IPS-18c (cell line): ENCODE results near the gene DENND5A.

Experiments
- H3K4me3 ChIP-seq: 2 replicates; pipeline ENCODE4 v1.7.0; 2013; ENCODE audit warnings: low read depth, mild to moderate bottlenecking, low read length, moderate library complexity; ENCODE audit not compliant: insufficient read depth
- H3K9me3 ChIP-seq: one replicate; pipeline ENCODE4 v1.6.1; 2013; ENCODE audit warnings: mild to moderate bottlenecking, low read length, moderate library complexity; ENCODE audit not compliant: control insufficient read depth, insufficient read depth

DENND5A gene

DNA sequence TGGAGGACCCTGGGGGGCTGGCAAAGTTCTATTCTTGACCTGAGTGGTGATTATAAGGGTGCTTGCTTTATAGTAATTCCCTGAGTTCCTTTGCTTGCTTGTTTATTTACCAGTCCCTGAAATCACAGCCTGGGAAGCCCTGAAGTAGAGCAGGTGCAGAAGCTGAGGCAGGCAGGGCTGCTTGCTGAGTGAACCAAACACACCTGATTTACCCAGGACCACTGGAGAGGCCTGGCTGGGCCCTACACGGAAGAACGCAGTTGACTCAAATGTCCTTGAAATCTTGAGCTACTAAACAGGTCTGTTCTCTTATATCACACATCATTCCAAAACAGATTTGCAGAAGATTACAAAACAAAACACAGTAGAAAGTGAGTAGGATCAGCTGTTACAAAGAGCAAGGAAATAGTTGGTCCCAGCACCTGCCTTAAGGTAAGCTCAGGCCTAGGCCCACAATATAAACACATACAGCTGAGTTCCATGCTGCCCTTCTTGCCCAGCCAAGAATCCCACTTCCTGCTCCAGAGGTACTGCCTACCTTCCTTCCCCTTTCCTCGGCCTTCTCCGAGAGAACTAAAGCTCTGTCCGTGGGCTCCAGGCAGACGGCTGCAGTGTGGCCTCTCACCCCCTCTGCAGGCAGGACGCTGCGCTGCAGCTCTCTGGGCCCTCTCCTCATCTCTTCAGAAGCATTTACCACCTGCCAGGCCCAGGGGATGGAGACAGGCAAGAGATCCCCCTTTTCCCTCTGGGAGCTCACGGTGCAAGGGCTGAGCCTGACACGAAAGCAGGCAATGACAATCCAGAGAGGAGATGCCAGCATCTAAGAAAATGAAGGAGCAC, 127.6 kb downstream of the DENND5A start:
- Histone ChIP-seq H3K9me3 (no peaks in the 10 kb centered on the region), H3K4me3 (no peak overlapping the region)

DNA sequence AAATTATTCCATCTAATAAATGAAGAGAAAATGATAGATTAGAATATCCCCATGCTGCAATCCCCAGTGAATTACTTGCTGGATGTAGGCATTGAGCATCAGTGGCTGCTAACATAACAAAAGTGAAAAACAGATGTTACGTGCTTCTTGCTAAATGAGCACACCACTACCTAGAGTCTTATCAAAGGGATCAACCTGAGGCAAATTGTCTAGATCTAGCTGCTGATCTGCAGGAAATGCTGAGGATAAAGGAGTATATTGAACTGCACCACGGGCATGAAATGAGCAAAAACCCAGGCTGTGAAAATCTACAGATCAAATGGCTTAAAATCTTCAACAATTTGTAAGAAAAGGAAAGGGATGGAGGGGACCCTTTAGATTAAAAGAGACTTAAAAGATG, 128.4 kb downstream of the DENND5A start:
- no peaks in the 10 kb centered on the region for H3K9me3 ChIP-seq
- no peak overlapping the region for H3K4me3 ChIP-seq

DNA sequence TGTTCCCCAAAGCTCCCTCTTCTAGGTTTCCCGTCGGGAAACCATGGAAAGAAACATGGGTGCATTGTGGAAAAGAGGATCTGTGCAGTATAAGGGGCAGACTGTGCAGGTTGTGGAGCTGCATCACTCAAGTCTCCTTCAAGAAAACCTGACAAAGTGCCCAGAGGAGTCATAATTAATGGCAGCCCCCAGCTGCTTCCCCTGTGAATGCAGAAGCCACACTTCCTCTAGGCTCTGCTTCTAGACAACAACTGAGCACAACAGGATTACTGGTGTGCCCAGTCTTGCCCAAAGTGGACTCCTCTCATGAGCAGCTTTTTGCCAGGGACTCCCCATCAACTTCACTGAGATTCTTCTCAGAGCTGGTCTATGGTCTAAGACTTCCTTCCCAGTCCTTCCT, 131.2 kb downstream of the DENND5A start:
- no peak overlapping the region for H3K4me3 ChIP-seq
- no peaks in the 10 kb centered on the region for H3K9me3 ChIP-seq

DNA sequence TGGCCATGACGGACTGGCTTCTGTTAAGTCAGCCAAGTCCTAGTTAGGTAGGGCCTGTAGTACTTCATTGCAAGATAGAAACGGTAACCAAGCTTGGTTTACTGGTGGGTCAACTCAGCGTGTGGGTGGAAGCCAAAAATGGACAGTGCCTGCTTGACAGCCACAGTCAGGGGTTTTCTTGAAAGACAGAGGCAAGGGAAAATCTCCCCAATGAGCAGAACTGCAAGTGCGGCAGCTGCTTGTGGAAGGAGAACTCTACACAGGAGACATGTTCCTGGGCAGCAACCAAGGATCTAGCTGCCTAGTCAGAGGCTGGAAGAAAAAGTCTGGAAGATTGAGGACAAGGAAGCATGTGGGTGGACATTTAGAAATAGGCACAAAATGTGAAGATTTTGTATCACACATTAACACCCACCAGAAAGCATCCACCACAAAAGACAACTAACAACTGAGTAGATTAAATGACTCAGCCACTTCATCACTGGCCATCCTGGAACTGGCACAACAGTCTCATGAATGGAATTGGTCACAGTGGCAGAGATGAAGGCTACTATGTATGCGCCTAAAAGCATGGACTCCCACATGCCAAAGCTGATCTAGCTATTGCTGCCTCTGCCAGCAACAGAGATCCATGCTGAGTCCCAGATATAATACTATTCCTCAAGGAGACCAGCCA, 132.8 kb downstream of the DENND5A start:
- no peaks in the 10 kb centered on the region for H3K9me3 ChIP-seq
- no peak overlapping the region for H3K4me3 ChIP-seq

DNA sequence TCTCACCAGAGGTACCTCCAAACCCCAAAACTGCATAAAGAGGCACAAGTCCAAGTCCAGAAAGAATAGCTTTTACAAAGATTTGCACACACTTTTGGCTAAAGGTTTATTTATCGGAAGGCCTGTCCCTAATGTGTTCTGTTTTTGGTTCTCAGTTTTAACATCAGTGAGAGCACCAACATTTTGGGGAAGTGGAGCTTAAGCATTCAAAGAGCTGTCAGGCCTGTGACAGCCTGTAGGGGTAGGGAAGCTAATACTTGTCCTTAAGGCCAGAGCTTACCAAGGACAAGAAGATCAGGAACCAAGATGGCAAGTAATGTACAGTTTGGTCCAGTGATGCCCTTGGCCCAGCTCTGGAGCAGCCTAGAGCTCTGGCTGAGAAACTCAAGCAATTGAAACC, 134.9 kb downstream of the DENND5A start:
- no peak overlapping the region for H3K4me3 ChIP-seq
- H3K9me3 ChIP-seq: no peaks in the 10 kb centered on the region

GRCh38 chr11:9126636-9127035, 138.5 kb downstream of the DENND5A start:
- Histone ChIP-seq H3K4me3 (no peak overlapping the region), H3K9me3 (no peaks in the 10 kb centered on the region)

GRCh38 chr11:9125185-9125886, 139.8 kb downstream of the DENND5A start:
- H3K4me3 ChIP-seq: no peak overlapping the region
- H3K9me3 ChIP-seq: no peaks in the 10 kb centered on the region

DNA sequence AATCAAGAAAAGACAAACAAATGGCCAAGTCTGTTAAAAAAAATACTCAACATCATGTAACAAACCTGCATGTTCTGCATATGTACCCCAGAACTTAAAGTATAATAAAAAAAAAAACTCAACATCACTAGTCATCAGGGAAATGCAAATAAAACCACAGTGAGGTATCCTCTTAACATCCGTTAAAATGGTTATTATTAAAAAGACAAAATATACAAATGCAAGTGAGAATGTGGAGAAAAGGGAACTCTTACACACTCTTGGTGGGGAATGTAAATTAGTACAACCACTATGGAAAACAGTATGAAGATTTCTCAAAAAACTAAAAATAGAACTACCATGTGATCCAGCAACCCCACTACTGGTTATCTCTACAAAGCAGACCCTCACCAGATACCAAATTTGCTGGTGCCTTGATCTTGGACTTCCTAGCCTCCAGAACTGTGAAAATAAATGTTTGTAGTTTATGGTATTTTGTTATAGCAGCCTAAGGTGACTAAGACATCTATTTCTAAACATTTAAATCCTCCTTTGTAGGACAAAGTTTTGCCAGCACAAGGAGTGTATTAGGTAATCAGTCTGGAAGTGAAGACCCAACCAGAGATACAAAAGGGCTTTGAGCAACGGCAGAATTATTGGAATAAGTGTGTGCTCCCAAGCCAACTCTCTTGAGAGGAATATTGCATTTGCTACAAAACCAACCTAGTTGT, 141.4 kb downstream of the DENND5A start:
- Histone ChIP-seq H3K4me3 (no peak overlapping the region), H3K9me3 (no peaks in the 10 kb centered on the region)

GRCh38 chr11:9121469-9121796, 143.7 kb downstream of the DENND5A start:
- no peaks in the 10 kb centered on the region for H3K9me3 ChIP-seq

DNA sequence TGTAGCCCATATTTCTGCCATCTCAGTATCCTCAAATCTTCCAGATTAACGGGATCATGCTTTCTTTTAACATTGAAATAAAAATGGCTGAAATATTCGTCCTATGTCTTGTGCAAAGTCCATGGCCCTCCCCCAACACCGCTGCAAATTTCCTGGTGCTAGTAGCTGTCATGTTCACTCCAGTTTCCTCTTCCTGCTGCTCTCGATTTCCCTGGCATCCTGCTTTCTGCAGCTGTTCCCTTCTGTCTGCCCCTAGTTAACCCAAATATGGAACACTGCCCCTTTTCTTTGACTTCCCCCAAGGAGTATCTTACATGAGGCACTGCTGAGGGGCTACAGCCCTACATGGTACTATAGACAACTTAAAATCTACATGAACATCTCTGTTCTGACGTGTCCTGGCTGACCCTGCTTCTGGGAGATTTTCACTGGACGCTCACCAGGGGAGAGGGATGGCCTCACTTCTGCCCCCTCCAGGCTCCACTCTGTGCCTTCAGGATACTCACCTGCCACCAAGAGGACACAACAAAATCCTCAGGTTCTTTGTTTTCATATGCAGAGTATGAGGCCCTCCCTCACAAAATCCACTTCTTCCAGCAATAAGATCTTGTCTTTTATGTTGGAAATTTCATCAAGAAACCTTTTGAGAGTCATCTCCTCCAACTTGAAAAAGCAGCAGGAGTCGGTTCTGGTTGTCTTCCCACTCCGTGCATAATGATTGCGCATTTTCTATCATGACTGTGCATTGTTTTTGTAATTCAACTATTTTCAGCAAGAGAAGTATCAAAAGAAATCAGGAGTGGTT, 144.3 kb downstream of the DENND5A start:
- H3K4me3 ChIP-seq: no peak overlapping the region
- H3K9me3 ChIP-seq: no peaks in the 10 kb centered on the region

More at GRCh38 chr11:9121469-9121796, 143.7 kb downstream of the DENND5A start:
- no peak overlapping the region for H3K4me3 ChIP-seq

DNA sequence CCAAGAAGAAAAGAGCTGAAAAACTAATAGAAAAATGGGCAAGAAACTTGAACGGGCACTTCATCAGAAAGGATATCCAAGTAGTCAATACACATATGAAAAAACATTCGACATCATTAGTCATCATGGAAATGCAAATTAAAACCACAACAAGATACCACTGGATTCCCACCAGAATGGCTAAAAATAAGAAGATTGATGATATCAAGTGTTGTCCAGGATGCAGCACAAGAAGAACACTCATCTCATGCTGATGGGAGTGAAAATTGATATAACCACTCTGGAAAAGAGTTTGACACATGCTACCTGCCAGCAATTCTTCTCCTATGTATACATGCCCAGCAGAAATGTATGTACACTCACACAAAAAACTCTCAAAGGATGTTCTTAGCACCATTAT, 146.9 kb downstream of the DENND5A start:
- H3K9me3 ChIP-seq: no peaks in the 10 kb centered on the region

DNA sequence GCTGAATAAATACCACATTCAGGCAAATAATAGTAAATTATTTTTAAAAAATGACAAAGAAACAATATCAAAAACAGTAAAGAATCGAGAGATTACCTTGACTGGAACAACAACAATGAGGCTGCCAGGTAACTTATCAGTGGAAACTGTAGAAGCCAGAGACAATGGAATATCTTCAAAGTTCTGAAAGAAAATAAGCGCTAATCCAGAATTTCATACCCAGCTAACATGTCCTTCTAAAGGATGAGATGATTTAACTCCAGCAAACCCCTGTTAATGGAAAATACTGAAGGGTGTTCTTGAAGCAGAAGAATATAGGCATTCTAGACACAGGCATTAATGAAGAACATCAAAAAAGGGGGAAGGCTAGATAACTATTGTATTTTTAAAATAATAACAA, 153.1 kb downstream of the DENND5A start:
- H3K9me3 ChIP-seq: peaks cover 9% of the 10 kb centered on the region

More for the DNA sequence above, 146.9 kb downstream of the DENND5A start:
- no peak overlapping the region for H3K4me3 ChIP-seq

DNA sequence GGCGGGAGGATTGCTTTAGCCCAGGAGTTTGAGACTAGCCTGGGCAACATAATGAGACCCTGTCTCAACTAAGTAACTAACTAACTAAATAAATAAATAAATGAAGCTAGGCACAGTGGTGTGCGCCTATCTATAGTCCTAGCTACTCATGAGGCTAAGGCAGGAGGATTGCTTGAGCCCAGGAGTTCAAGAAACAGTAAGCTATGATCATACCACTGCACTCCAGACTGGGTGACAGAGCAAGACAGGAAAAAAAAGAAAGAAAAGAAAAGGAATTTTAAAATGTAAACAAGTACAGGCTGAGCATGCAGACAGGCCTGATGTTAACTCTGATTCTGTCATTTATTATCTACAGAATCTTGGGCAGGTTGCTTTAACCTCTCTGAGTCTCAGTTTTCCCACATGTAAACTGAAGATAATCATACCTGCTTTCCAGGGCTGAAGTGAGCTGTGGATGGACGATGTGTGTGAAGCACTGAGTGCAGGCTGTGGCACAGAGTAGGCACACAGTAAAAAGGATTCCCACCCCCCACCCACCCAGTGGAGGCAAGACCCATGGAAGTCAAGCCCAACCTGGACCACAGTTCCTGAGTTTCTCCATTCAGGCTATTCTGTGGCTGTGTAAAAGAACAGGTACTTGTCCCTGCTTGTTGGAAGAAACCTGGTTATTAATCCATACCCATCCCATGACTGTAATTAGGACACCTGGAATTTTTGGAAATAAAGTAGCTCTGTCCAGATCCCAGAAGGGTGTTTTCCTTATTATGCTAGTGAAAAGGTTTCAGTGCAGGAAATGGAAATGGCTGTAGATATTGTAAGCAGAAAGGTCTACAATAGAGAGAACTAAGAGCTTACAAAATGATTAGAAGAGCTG, 155.1 kb downstream of the DENND5A start:
- Histone ChIP-seq H3K9me3 (peaks cover 9% of the 10 kb centered on the region), H3K4me3 (no peak overlapping the region)

More for the DNA sequence above, 153.1 kb downstream of the DENND5A start:
- H3K4me3 ChIP-seq: no peak overlapping the region

- Histone ChIP-seq H3K4me3 (no peak overlapping the region), H3K9me3 (no peaks in the 10 kb centered on the region)
Measured at GRCh38 chr11:9104580-9104979, 160.6 kb downstream of the DENND5A start.

GRCh38 chr11:9103542-9104276, 161.4 kb downstream of the DENND5A start:
- H3K4me3 ChIP-seq: no peak overlapping the region
- H3K9me3 ChIP-seq: no peaks in the 10 kb centered on the region
